NCI-H69 (cell line): ENCODE data around the gene LGALS3BP.

ENCODE experiments used
- DNase-seq: peaks from one replicate; lab custom pipeline; 2025; lab: John Stamatoyannopoulos, UW

The LGALS3BP gene

DNA sequence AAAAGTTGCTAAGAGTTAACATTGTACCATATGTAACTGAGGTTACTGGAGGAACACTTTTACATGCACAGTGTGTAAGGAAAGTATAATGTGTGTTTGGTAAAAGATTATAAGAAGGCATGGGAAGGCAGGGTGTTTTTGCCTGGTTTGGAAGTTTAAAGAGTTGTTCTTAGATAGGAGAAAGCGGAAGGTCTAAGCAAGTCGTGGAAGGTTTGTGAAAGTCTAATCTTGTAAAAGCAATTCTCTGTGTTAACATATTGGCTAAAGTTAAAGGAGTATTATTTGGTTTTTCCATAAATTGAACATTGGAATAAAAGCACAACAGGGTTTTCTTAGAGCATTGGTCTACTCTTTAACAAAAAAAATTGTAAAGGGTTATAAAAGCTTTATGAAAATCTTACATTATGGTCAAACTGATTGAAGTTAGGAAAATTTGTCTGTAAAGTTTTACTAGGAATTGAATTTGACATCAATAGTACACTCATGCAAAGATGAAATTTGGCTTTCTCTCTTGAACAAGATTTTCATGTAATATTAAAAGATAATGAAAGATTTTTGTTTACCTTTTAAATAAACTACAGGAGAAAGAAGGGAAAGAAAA is 34.5 kb upstream of the LGALS3BP start:
- no peak for DNase-seq

GRCh38 chr17:79012563-79013134 is 32.9 kb upstream of the LGALS3BP start:
- DNase-seq = no peak

GRCh38 chr17:79011451-79012147 is 31.9 kb upstream of the LGALS3BP start:
- no peak for DNase-seq

DNA sequence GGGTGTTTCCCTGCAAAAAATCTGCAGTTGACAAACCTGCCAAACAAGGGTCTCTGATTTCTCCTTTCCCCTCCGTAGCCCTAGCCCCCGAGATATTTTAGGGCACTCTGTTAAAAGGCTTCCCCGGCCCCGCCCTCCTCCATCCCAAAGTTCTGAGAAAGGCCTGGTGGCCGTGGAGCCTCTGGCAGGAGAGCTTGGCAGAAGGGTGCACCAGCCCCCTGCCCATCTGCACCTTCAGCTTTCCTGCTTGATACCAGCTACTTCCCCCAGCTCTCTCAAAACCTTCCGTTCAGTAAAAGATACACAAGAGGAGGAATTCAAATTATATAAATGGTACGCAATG is 30.6 kb upstream of the LGALS3BP start:
- no peak for DNase-seq

DNA sequence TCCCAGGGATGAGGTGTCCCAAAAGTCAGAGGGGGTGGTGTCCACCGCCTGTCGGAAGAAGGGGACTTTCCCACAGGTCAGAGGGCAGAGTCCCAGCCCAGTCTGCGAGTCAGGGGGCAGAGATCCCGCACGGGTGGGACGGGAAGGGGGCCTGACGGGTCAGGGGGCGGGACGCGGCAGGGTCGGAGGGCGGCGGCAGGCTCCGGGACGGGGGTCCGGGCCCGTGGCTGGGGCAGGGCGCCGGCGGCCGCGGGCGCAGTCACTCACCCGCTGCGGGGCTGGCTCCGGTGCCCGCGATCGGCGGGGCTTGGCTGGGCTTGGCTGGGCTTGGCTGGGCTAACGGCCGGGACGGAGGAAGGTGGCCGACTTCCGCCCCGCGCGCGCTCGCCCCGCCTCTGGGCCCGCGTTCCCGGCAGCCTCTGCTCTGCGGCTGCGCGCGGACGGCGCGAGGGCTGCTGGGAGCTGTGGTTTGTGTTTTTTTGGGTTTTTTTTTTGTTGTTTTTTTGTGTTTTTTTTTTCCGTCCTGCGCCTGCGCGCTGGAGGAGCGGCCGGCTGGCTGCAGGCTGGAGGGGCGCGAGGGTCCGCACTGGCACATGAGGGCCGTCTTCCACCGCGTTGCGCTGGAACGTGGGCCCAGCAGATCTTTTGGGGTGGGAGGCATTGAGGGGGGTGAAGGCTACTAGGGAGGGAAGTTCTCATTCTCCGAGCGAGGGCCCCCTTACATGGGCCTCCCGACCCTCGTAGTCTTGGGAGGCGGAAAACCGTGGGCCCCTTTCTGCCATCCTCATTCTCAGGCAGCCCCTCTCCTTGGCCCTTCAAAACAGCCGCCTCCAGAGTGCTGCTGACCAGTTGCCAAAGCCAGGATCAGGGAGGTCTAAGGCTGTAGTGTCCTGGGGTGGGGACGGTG is 29.9 kb upstream of the LGALS3BP start, which contains the start of gene CANT1:
Gene CANT1, minus strand, starts transcription at position 368 of the 907 bp plus-strand sequence. CDS start 12,142 bp downstream, outside the sequence.
- DNase-seq = peak; percentile 92

- DNase-seq = no peak
Measured at GRCh38 chr17:79008666-79009387, 29.1 kb upstream of the LGALS3BP start.

DNA sequence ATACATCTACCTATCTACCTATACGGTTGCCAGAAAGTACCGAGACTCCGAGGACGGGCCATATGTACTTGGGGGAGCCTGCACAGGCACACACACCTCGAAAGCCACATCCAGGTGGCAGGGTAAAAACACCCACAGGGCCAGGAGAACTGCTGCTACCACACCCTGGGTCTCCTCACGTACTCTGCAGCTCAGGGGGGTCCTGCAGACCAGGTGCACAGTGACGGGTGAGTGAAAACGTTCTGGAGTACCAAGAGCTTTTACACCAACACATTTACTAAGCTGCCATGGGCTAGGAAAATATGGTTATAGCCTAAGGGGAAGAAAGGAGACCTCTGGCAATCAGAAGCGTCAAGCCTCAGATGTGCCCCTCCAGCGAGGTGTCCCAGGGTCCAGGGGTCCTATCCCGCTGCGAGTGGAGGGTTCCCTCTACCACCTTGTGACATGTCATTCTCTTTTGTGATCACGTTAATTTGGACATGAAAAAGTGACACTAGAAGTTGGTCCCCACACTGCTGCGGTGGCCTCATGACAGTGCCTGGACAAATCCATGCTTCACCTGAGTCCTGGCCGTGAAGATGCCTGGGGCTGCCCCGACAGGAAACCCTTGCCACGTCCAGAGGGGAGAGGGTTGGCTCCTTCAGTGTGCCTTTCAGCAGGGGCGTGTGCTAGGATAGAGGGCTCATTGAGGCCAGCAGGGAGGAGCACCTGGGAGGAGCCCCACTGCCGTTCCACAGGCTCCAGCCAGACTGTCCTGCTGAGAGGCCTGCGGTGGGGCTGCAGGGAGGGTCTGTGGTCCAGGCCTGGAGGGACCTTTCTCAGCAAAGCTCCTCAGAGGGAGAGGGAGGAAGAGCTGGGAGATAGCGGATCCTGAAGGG is 28.0 kb upstream of the LGALS3BP start:
- DNase-seq = no peak

- no peak for DNase-seq
Measured at GRCh38 chr17:79006794-79007503, 27.2 kb upstream of the LGALS3BP start.

DNA sequence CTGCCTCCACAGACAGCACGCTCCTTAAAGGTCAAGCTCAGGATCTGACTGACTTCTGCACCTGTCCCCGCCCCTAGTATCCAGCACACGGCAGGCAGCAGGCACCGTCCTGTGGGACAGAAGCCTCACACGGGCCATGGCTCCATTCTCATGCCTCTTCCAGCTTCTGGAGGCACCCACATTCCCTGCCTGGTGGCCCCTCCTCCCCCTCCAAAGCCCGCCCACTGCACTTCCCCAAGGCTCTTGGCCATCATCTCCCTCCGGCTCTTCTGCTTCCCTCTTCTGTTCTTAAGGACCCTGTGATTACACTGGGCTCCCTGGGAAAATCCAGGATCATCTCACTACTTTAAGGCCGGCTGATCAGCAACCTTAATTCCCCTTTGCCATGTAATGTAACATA is 26.3 kb upstream of the LGALS3BP start:
- DNase-seq = no peak

DNA sequence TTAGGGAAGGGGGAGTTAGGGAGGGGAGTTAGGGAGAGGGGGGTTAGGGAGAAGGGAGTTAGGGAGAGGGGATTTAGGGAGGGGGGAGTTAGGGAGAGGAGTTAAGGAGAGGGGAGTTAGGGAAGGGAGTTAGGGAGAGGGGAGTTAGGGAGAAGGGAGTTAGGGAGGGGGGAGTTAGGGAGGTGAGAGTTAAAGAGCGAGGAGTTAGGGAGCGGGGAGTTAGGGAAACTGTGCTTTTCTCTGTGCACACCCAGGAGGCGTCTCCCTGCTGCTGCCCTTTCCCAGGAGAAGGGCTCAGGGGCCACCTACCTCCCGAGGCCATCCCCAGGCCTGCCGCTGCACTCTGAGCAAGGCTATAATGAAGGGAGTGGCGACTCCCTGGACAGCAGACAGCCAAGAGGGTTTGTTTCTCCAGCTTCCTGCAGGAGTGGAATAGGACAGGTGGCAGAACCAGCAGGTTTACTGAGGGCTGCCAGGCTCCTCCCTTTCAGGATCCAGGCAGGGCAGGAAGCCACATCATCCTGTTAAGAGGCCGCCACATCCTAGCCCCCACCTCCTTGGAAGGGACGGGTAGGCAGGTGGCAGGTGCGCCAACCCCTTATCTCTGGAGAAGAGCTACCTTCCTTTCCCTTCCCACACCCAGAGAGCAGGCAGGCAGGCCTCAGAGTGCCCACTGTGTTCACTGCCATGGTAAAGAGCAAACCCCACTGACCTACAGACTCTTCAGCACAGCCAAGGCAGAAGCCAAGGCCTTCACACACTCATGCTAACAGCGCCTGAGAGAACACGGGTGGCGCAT is 25.5 kb upstream of the LGALS3BP start:
- peak; percentile 98 for DNase-seq

GRCh38 chr17:79003661-79004411 is 24.1 kb upstream of the LGALS3BP start:
- peak; percentile 36 for DNase-seq

GRCh38 chr17:79002796-79003593 is 23.3 kb upstream of the LGALS3BP start:
- no peak for DNase-seq

- no peak for DNase-seq
Measured at GRCh38 chr17:79002291-79002690, 22.6 kb upstream of the LGALS3BP start.

GRCh38 chr17:79001190-79002020 is 21.7 kb upstream of the LGALS3BP start:
- no peak for DNase-seq

DNA sequence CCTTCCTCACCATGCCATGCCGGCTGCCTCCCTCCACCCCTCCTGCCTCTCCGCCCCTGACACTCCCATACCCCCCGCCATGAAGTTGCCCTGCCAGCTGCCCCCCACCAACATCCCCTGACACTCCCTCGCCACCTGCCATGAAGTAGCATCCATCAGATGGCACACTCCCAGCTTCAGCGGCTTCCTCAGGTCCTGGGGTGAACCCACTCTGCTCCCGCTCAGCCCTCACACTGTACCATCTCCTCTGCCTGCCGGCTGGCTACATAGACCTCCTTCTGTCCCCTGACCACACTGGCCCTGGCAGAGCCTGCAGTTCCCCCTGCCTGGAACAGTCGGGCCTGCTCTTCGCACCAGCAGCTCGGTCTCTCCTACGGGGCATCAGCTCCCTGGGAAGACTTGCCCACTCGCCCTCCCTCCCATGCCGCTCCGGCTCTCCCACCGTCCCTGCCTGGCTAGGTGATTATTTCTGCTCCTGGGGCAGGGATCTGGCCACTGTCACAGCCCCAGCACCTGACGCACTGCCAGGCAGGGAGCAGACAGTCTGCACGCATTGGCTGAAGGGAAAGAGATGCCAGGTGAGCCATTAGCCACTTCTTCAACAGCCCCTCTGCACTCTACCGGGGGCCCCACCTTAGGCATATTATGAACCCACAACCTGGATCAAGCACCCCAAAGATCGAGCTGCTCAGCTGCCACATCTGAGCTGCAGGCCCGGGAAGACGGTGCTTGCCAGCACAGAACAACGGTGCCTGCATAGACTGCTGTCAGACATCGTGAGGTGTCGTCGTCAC is 20.9 kb upstream of the LGALS3BP start:
- DNase-seq = peak; percentile 64

- no peak for DNase-seq
Measured at GRCh38 chr17:78999947-79000395, 20.2 kb upstream of the LGALS3BP start.
